H9 (cell line): ENCODE data around the gene FOXP2. TPM values are rescaled to one million over a fixed set of nuclear protein-coding genes. Genes with fewer than 3 reads are reported as not detected.

Source experiments
- DNase-seq: peaks from one replicate; pipeline ENCODE4 v3.0.0-alpha.2; 2017
- H2AFZ ChIP-seq: one replicate; pipeline ENCODE4 v1.6.1; 2013; ENCODE audit warnings: mild to moderate bottlenecking, low read length, control low read depth, moderate library complexity
- H2AK5ac ChIP-seq: 2 replicates; pipeline ENCODE4 v1.6.1; 2013; ENCODE audit warnings: low read length, control low read depth, mixed read lengths; ENCODE audit not compliant: insufficient read length
- H2BK120ac ChIP-seq: one replicate; pipeline ENCODE4 v1.6.1; 2013; ENCODE audit warnings: low read depth, mild to moderate bottlenecking, low read length, control low read depth, inconsistent platforms; ENCODE audit not compliant: poor library complexity, severe bottlenecking
- H2BK12ac ChIP-seq: 2 replicates; pipeline ENCODE4 v1.6.1; 2013; ENCODE audit warnings: low read length, control low read depth, mixed read lengths, low read depth; ENCODE audit not compliant: insufficient read length
- H2BK15ac ChIP-seq: 2 replicates; pipeline ENCODE4 v1.6.1; 2013; ENCODE audit warnings: low read depth, low read length, control low read depth
- H2BK20ac ChIP-seq: one replicate; pipeline ENCODE4 v1.6.1; 2013; ENCODE audit warnings: low read depth, mild to moderate bottlenecking, low read length, control low read depth, inconsistent platforms; ENCODE audit not compliant: poor library complexity, severe bottlenecking
- H2BK5ac ChIP-seq: 2 replicates; pipeline ENCODE4 v1.6.1; 2013; ENCODE audit warnings: low read length, control low read depth, mixed read lengths; ENCODE audit not compliant: insufficient read length
- H3K14ac ChIP-seq: 2 replicates; pipeline ENCODE4 v1.6.1; 2013; ENCODE audit warnings: low read length, control low read depth; ENCODE audit not compliant: insufficient read depth
- H3K18ac ChIP-seq: 2 replicates; pipeline ENCODE4 v1.6.1; 2013; ENCODE audit warnings: low read depth, mild to moderate bottlenecking, mixed read lengths, low read length, control low read depth; ENCODE audit not compliant: insufficient read length
- H3K23ac ChIP-seq: 2 replicates; pipeline ENCODE4 v1.6.1; 2013; ENCODE audit warnings: low read length, control low read depth, mixed read lengths, low read depth; ENCODE audit not compliant: insufficient read length
- H3K23me2 ChIP-seq: 2 replicates; pipeline ENCODE4 v1.6.1; 2013; ENCODE audit warnings: low read depth, mild to moderate bottlenecking, mixed read lengths, low read length, control low read depth; ENCODE audit not compliant: insufficient read length, poor library complexity, severe bottlenecking
- H3K27ac ChIP-seq: 2 replicates; pipeline ENCODE4 v1.5.1; 2013; ENCODE audit warnings: low read length, control low read depth, mixed read lengths, low read depth; ENCODE audit not compliant: insufficient read length
- H3K27me3 ChIP-seq: 2 replicates; pipeline ENCODE4 v1.6.1; 2013; ENCODE audit warnings: low read length, control low read depth, inconsistent platforms; ENCODE audit not compliant: insufficient read depth
- H3K4ac ChIP-seq: 2 replicates; pipeline ENCODE4 v1.6.1; 2013; ENCODE audit warnings: low read depth, mild to moderate bottlenecking, control low read depth, inconsistent platforms, low read length, moderate library complexity
- H3K4me1 ChIP-seq: 2 replicates; pipeline ENCODE4 v1.6.1; 2013; ENCODE audit warnings: low read length, control low read depth, inconsistent platforms; ENCODE audit not compliant: insufficient read depth
- H3K4me2 ChIP-seq: 2 replicates; pipeline ENCODE4 v1.6.1; 2013; ENCODE audit warnings: low read length, control low read depth, mixed read lengths; ENCODE audit not compliant: insufficient read length, insufficient read depth
- H3K56ac ChIP-seq: 2 replicates; pipeline ENCODE4 v1.6.1; 2013; ENCODE audit warnings: low read depth, mild to moderate bottlenecking, mixed read lengths, low read length, control low read depth; ENCODE audit not compliant: insufficient read length
- H3K79me1 ChIP-seq: 2 replicates; pipeline ENCODE4 v1.6.1; 2013; ENCODE audit warnings: low read depth, mild to moderate bottlenecking, moderate library complexity, low read length, control low read depth, inconsistent platforms; ENCODE audit not compliant: insufficient read depth, poor library complexity, severe bottlenecking
- H3K79me2 ChIP-seq: 2 replicates; pipeline ENCODE4 v1.6.1; 2013; ENCODE audit warnings: low read length, control low read depth, inconsistent platforms; ENCODE audit not compliant: insufficient read depth
- H3K9ac ChIP-seq: 2 replicates; pipeline ENCODE4 v1.6.1; 2013; ENCODE audit warnings: low read length, control low read depth, mixed read lengths; ENCODE audit not compliant: insufficient read length; ENCODE audit errors: extremely low read depth
- H3K9me3 ChIP-seq: one replicate; pipeline ENCODE4 v1.6.1; 2013; ENCODE audit warnings: low read depth, low read length, inconsistent platforms; ENCODE audit not compliant: control insufficient read depth
- H3T11ph ChIP-seq: one replicate; pipeline ENCODE4 v1.6.1; 2013; ENCODE audit warnings: mild to moderate bottlenecking, low read length, control low read depth, inconsistent platforms
- H4K20me1 ChIP-seq: one replicate; pipeline ENCODE4 v1.6.1; 2013; ENCODE audit not compliant: control insufficient read depth, insufficient read length, insufficient read depth
- H4K5ac ChIP-seq: 2 replicates; pipeline ENCODE4 v1.6.1; 2013; ENCODE audit warnings: low read depth, mild to moderate bottlenecking, mixed read lengths, low read length, control low read depth; ENCODE audit not compliant: insufficient read length
- H4K8ac ChIP-seq: replicated peaks from 2 replicates; pipeline ENCODE4 v1.6.1; 2013; ENCODE audit warnings: low read length, control low read depth, mixed read lengths, low read depth; ENCODE audit not compliant: insufficient read length
- H4K91ac ChIP-seq: 2 replicates; pipeline ENCODE4 v1.6.1; 2013; ENCODE audit warnings: low read depth, mild to moderate bottlenecking, moderate library complexity, mixed read lengths, low read length, control low read depth; ENCODE audit not compliant: insufficient read length
- H3K27ac Mint-ChIP-seq, 3 experiments: 2 replicates in 2 of 3; 3 replicates in 1 of 3; pipeline ENCODE4 v1.8.0; 2020 to 2021; ENCODE audit warnings: mixed read lengths in 3 of 3, mild to moderate bottlenecking in 1 of 3, moderate library complexity in 1 of 3
- H3K27me3 Mint-ChIP-seq: 2 replicates; pipeline ENCODE4 v1.8.0; 2021; ENCODE audit warnings: low read depth, mild to moderate bottlenecking, moderate library complexity, mixed read lengths
- H3K36me3 Mint-ChIP-seq, 3 experiments: 2 replicates in 2 of 3; 3 replicates in 1 of 3; pipeline ENCODE4 v1.8.0; 2020 to 2021; ENCODE audit warnings: low read depth in 3 of 3, mixed read lengths in 3 of 3; ENCODE audit not compliant: insufficient read depth in 1 of 3
- H3K4me1 Mint-ChIP-seq, 2 experiments: 2 replicates each; pipeline ENCODE4 v1.8.0; 2020; ENCODE audit warnings: mixed read lengths in 2 of 2
- H3K4me3 Mint-ChIP-seq, 2 experiments: 2 replicates in 1 of 2; 3 replicates in 1 of 2; pipeline ENCODE4 v1.8.0; 2020 to 2021; ENCODE audit warnings: mild to moderate bottlenecking in 2 of 2, mixed read lengths in 2 of 2, moderate library complexity in 1 of 2
- H3K9me3 Mint-ChIP-seq, 2 experiments: 2 replicates in 1 of 2; 3 replicates in 1 of 2; pipeline ENCODE4 v1.8.0; 2020; ENCODE audit warnings: mild to moderate bottlenecking in 2 of 2, mixed read lengths in 2 of 2, moderate library complexity in 1 of 2
- WGBS: extraction: QIAGEN DNeasy Blood & Tissue Kit; methylation state at CpG from one replicate; pipeline ENCODE4 v1.1.7; 2013; ENCODE audit warnings: missing lambda C conversion rate, low lambda C conversion rate, mixed read lengths; ENCODE audit not compliant: insufficient read length; ENCODE audit errors: extremely low coverage; 5-methylcytosine and 5-hydroxymethylcytosine counted together
- total RNA-seq: library from RNA; stranded (reverse); gene quantifications from 2 replicates; pipeline ENCODE4 v1.2.1, GENCODE V29; 2021
- TF ChIP-seq, protein P1 (sequence below): fragments of 200-600 bp; sonication (generic); conservative IDR thresholded peaks from 3 replicates; pipeline ENCODE4 v1.8.0; 2021; ENCODE audit warnings: antibody characterized with exemption, mild to moderate bottlenecking

The FOXP2 gene
- total RNA-seq, 1 experiment from 2014 or later: not detected

- H3K23me2 ChIP-seq: no peaks in the 10 kb centered on the region
- H3K4me2 ChIP-seq: no peak overlapping the region
- no peak overlapping the region for H2AK5ac ChIP-seq
- no peak overlapping the region for H3K56ac ChIP-seq
- H3K4ac ChIP-seq: no peak overlapping the region
- Mint-ChIP-seq H3K27me3 (no peaks in the 10 kb centered on the region), H3K27ac (no peak overlapping the region), H3K9me3 (no peaks in the 10 kb centered on the region), H3K36me3 (no peaks in the 10 kb centered on the region), H3K4me1 (no peaks in the 10 kb centered on the region), H3K4me3 (no peak overlapping the region)
- no peak overlapping the region for H3K23ac ChIP-seq
- no peak overlapping the region for H4K8ac ChIP-seq
- H3K27ac ChIP-seq: no peak overlapping the region
- H2BK15ac ChIP-seq: no peak overlapping the region
- H2AFZ ChIP-seq: no peak overlapping the region
- H3K9me3 ChIP-seq: no peaks in the 10 kb centered on the region
- H2BK5ac ChIP-seq: no peak overlapping the region
- H4K91ac ChIP-seq: no peak overlapping the region
- no peaks in the 10 kb centered on the region for H3K4me1 ChIP-seq
- H3K79me2 ChIP-seq: no peaks in the 10 kb centered on the region
- H3K27me3 ChIP-seq: no peaks in the 10 kb centered on the region
- H3K9ac ChIP-seq: no peak overlapping the region
- no peak overlapping the region for H3T11ph ChIP-seq
- no peaks in the 10 kb centered on the region for H4K20me1 ChIP-seq
- TF ChIP-seq, protein P1, sequence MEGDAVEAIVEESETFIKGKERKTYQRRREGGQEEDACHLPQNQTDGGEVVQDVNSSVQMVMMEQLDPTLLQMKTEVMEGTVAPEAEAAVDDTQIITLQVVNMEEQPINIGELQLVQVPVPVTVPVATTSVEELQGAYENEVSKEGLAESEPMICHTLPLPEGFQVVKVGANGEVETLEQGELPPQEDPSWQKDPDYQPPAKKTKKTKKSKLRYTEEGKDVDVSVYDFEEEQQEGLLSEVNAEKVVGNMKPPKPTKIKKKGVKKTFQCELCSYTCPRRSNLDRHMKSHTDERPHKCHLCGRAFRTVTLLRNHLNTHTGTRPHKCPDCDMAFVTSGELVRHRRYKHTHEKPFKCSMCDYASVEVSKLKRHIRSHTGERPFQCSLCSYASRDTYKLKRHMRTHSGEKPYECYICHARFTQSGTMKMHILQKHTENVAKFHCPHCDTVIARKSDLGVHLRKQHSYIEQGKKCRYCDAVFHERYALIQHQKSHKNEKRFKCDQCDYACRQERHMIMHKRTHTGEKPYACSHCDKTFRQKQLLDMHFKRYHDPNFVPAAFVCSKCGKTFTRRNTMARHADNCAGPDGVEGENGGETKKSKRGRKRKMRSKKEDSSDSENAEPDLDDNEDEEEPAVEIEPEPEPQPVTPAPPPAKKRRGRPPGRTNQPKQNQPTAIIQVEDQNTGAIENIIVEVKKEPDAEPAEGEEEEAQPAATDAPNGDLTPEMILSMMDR: no peak
- DNase-seq: no peak
- no peak overlapping the region for H2BK20ac ChIP-seq
- no peak overlapping the region for H3K14ac ChIP-seq
- no peak overlapping the region for H2BK120ac ChIP-seq
- H2BK12ac ChIP-seq: no peak overlapping the region
- WGBS: no CpG with 5 or more reads among the region's 2 CpGs
- H3K18ac ChIP-seq: no peak overlapping the region
- no peaks in the 10 kb centered on the region for H3K79me1 ChIP-seq
- no peak overlapping the region for H4K5ac ChIP-seq
These were observed 152.8 kb downstream of the FOXP2 start for GRCh38 chr7:114567416-114567815.
